SK-N-SH (cell line): ENCODE data around the gene TM7SF2.

Experiments used
- CTCF ChIP-seq: fragments of 200-600 bp; sonication (generic); IDR thresholded peaks from 2 replicates; pipeline ENCODE4 v1.6.1; 2017; ENCODE audit warnings: antibody characterized with exemption, mild to moderate bottlenecking, moderate library complexity
- EP300 ChIP-seq, 2 experiments: IDR thresholded peaks; 2 replicates each; pipeline versions ENCODE4 v1.4.0 to v1.6.1; 2012; ENCODE audit warnings: borderline replicate concordance in 1 of 2, low read depth in 1 of 2, low read length in 1 of 2
- IRF3 ChIP-seq: fragments of 150-350 bp; IDR thresholded peaks from 2 replicates; pipeline ENCODE4 v1.6.1; 2016; ENCODE audit warnings: mild to moderate bottlenecking, low read depth, low read length
- JUND ChIP-seq: IDR thresholded peaks from 2 replicates; pipeline ENCODE4 v1.4.0; 2012
- RAD21 ChIP-seq: IDR thresholded peaks from 2 replicates; pipeline ENCODE4 v1.6.1; 2012; ENCODE audit warnings: mild to moderate bottlenecking, low read length
- SMC3 ChIP-seq: IDR thresholded peaks from 2 replicates; pipeline ENCODE4 v1.6.1; 2012; ENCODE audit warnings: low read depth, low read length, improper control_type of control experiment
- TAF1 ChIP-seq: IDR thresholded peaks from 2 replicates; pipeline ENCODE4 v1.6.1; 2012; ENCODE audit warnings: low read depth, mild to moderate bottlenecking, low read length, moderate library complexity, borderline replicate concordance
- USF2 ChIP-seq: fragments of 150-350 bp; IDR thresholded peaks from 2 replicates; pipeline ENCODE4 v1.6.1; 2017; ENCODE audit warnings: antibody characterized with exemption, low read length, low read depth, borderline replicate concordance

GRCh38 chr11:65087216-65087615 lies 24.5 kb upstream of the TM7SF2 start:
- TF ChIP-seq RAD21, result no peak
- no peak for TF ChIP-seq SMC3
- no peak for TF ChIP-seq JUND
- TF ChIP-seq EP300 (IDR thresholded peaks at IDR 0.05; ENCODE audit: borderline replicate concordance in 1 of 2, low read depth in 1 of 2, low read length in 1 of 2), result no peak
- no peak for TF ChIP-seq CTCF
- TF ChIP-seq TAF1, result no peak
- no peak for TF ChIP-seq USF2
- TF ChIP-seq IRF3, result no peak
